GM12801 (cell line): ENCODE measurements around the gene DNER.

Experiments
- TF ChIP-seq, protein P1 (sequence below): IDR thresholded peaks from one replicate; pipeline ENCODE4 v1.5.1; 2011; ENCODE audit warnings: control low read depth; ENCODE audit not compliant: insufficient read length; ENCODE audit errors: extremely low read depth

The DNER gene

DNA sequence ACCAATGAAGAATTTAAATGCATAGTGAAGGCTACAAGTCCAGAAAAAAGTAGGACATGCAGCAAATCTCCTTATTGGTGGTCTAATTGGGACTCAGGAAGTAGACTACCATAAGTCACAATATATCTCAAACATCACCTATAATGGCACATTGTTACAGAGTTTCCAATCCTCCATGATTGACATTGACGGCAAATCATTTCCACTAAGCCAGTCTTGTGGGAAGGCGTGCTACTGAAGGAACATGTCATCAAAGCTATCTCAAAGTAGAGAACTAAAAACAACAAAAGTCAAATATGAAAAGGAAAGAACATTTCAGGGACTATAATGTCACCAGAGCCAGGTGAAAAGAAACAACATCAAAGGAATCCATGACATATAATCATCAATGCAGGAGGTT is 276.9 kb downstream of the DNER start:
- TF ChIP-seq, protein P1, sequence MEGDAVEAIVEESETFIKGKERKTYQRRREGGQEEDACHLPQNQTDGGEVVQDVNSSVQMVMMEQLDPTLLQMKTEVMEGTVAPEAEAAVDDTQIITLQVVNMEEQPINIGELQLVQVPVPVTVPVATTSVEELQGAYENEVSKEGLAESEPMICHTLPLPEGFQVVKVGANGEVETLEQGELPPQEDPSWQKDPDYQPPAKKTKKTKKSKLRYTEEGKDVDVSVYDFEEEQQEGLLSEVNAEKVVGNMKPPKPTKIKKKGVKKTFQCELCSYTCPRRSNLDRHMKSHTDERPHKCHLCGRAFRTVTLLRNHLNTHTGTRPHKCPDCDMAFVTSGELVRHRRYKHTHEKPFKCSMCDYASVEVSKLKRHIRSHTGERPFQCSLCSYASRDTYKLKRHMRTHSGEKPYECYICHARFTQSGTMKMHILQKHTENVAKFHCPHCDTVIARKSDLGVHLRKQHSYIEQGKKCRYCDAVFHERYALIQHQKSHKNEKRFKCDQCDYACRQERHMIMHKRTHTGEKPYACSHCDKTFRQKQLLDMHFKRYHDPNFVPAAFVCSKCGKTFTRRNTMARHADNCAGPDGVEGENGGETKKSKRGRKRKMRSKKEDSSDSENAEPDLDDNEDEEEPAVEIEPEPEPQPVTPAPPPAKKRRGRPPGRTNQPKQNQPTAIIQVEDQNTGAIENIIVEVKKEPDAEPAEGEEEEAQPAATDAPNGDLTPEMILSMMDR, result no peak

DNA sequence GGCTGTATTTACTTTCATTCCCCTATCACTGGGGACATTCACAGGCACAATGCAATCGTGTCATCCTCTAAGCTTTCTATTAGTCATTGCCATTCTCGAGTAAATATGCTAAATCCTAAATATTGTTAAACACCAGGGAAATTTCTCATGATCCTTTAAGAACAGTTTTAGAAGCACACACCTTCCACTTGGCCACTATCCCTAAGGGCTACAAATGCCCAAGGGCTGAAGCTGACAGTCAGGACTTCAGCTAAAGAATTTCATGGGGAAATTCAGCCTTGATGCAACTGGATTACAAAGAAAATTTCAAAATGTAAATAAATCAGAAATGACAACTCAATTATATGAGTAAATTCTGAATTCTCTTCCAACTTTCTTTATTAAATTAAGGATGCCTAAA is 280.2 kb downstream of the DNER start:
- TF ChIP-seq, protein P1, result no peak

DNA sequence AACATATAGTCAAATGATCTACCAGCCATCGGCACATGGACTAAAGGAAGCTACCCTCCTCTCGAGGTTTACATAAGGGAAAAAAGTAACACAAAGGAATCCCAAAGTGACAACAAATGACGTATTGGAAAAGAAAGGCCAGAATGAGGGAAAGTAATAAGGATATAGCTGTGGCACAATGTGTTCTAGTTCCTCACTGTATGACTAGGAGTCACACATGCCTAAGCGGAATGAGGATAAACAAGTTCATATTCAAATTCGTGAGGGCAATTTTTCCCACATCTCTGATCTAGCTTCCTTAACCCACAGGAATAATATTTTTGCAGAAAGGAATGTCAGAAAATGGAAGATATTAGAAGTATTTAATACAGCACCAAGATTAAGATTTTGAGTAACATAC is 281.0 kb downstream of the DNER start:
- TF ChIP-seq, protein P1, result no peak

DNA sequence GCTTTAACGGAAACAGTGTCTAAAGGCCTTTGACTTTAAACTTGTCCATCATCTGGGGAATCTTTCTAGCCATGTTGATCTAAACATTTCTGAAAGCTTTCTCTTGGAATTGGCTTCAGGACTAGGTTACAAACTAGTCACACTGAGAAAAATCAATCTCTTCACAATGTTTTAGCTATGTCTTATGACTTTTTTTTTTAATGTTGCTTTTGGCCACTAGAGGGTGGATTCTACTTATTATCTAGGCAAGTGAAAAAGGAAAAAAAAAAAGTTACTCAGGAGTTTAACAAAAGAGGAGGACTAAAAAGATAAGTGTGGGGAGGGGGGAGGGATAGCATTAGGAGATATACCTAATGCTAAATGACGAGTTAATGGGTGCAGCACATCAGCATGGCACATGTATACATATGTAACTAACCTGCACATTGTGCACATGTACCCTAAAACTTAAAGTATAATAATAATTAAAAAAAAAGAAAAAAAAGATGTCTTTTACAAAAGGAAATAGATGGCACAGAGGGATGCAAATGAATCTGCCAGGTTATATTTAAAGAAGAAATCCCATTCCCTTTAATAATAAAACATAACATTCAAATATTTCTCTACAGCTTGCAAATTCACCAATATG is 282.9 kb downstream of the DNER start:
- TF ChIP-seq, protein P1, result no peak

DNA sequence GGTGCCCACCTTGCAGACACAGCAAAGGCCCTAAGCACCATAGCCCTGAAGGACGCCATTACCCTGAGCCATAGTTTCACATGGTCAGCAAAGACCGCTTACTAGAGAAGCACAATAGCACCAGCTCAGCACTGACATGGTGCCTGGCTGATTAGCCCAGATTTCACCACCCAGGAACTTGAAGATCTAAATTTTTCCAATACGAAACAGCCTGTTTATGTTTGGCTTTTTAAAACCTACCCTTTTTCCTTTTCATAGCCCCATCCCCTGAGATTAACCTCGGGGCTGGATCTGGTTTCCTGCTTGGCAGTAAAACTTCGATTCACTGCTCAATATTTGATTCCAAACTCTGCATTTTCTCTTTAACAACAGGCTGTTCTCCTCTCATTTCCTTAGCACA is 284.8 kb downstream of the DNER start:
- TF ChIP-seq, protein P1, result no peak

DNA sequence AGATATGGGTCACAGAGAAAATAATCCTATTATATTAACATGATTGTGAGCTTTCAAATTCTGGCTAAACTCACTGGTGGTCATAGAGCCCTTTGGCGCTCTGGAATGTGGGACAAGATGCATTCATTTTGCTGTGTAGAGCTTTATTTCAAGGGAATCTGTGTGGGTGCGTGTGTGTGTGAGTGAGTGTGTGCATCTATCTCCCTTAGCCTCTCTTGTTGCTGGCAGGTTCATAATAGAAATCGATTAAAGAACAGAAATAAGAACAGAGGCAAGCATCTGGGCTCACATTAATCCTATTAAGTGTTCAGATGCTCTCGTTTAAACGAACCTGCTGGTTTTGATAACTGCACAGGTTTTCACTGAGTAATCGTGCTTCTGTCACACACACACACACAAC is 287.9 kb downstream of the DNER start:
- TF ChIP-seq, protein P1, result no peak

DNA sequence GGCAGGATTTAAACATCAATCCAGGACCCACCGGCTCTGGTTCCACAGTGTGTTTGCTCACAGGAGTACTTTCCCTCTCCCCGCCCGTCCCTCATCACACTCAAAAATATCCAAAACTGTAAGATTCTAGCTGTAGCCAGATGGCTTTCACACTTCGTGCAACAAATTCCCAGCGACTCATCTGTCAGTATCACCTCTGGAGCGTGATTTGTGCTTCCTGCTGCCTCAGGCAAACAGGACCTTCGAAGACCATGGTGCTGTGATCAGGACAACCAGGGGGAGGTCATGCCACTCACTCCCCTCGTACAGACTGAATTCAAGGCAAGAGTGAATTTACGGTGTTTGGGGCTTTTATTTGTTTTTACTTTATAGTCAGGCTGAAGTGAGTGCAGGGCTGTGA is 288.8 kb downstream of the DNER start:
- TF ChIP-seq, protein P1, result no peak
